HG02840 (cell line): ENCODE data around the gene RFTN1.
A peak's percentile ranks its signal among the peaks of the same experiment; 100 is the strongest.

Experiments
- ATAC-seq: cut with Tn5 transposase; IDR thresholded peaks from one replicate; pipeline ENCODE4 v1.9.1; 2021; ENCODE audit warnings: mild to moderate bottlenecking, moderate library complexity, moderate number of reproducible peaks; ENCODE audit not compliant: unreplicated experiment, low FRiP score

RFTN1 gene

GRCh38 chr3:16390581-16390980 lies 122.9 kb downstream of the RFTN1 start:
- no peak for ATAC-seq

DNA sequence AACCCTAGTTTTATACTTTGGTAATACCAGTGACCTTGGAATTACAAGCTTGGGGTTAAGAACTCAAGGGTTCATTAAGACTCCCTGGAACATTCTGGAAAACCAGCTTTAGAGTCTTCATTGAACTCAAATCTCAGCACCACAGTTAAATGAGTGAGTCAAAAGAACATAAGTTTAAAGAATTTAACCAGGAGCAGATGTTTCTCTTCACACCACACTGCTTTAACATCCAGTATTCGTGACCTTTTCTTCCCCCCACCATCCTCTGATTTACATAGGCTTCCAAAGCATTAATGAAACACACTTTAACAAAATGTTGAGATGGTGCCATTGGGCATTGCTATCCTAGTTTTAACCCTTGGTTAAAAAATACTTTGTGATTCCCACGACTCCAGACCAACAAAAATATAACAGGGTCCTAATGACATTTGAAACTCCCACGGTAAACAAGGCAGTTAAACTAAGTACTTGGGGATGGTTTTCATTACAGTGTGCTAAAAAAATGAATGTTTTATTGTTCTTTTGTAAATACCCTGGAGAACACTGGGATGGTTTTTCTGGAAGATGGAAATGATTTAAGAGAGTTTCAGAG lies 124.6 kb downstream of the RFTN1 start:
- no peak for ATAC-seq

- ATAC-seq = no peak
Measured at GRCh38 chr3:16386561-16386960, 126.9 kb downstream of the RFTN1 start.

DNA sequence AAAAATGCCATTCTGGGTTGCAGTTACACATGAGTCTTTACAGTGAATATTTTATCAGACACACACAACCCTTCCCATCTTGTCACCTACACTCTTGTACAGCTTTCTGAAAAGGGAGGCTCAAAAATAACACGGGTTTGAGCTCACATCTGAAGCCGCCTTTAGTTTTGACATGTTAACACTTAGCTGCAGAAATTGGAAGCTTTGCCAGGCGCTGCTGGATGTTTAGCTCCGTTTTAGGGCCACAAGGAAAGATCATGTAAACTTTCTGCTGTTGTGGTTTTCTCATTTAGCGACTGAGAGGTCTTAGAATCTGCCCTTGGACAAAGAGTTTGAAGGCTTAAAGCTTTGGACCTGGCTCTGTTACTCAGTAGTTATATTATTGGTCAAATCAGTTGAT lies 128.3 kb downstream of the RFTN1 start:
- ATAC-seq = no peak

GRCh38 chr3:16383864-16384263 lies 129.6 kb downstream of the RFTN1 start:
- no peak for ATAC-seq

- ATAC-seq = no peak
Measured at GRCh38 chr3:16382845-16383244, 130.7 kb downstream of the RFTN1 start.

GRCh38 chr3:16381426-16381825 lies 132.1 kb downstream of the RFTN1 start:
- ATAC-seq = no peak

DNA sequence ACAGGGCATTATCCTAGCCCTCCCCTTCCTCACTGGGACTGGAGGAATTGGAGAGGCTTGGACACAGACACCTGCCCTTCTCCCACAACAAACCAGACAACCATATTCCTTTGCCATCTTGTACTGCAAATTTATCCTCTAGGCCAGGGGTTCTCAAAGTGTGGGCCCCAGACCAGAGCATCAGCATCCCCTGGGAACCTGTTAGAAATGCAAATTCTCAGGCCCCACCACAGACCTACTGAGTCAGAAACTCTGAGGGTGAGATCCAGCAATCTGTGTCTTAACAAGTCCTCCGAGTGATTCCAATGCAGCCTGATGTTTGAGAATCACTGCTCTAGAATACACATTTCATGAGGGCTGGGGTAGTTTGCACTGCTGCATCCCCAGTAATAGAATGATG lies 133.1 kb downstream of the RFTN1 start:
- ATAC-seq = no peak

- no peak for ATAC-seq
Measured at GRCh38 chr3:16379838-16380237, 133.7 kb downstream of the RFTN1 start.

- ATAC-seq = peak; percentile 50
Measured at GRCh38 chr3:16378920-16379319, 134.6 kb downstream of the RFTN1 start.

DNA sequence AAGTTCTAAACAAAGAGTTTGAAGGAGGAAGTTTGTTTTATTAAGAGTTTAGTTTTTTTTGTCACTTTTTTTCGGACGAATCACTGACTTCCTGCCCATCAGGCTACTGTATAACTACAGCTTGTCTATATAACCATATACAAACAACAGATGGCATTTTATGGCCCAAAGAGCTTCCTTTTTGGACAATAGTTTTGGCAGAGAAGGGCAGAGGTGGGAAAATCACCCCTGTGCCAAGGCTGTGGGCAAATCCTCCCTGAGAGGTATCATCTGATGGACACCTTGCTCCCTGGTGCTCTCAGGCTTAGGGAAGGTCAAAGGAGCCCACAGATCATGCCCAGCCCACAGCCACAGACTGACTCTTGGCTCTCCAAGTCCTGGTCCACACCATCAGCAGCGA lies 135.1 kb downstream of the RFTN1 start:
- no peak for ATAC-seq

DNA sequence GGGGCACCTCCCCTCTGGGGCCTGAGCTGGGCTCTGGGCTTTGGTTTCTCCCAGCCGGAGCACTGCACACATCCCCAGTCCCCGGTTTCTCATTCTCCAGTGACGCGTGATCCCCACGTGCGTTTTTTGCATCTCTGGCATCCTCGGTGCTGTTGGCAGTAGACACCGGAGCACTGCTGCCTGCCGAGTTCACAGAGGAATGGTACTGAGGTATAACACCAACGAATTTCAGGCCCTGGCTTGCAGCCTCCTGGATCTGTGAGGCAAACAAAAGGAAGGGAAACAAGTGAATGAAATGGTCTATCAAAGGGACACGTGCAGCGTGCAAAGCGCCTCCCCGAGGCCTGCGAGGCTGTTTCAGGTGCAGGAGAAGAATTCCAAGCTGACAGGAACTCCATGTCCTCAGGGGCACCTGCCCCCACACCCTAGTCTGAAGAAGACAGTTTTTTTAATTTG lies 135.6 kb downstream of the RFTN1 start:
- no peak for ATAC-seq

DNA sequence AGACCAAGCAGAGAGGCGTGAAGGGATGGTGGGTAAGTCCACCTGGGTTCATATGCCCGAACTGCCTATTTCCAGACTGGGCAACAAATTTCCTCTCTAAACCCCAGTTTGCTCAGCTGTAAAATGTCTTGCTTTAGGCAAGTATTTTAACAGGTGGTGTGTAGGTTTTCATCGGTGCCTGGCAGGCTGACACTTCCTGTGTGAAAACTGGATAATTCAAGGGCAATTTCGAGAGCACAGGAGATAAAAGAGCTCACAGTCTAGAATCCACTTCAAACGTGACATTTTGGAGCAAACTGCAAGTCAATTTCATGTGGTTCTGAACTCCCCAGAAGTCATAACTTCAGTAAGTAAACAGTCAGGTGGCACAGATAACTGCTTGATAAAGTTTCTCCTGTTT lies 136.3 kb downstream of the RFTN1 start:
- no peak for ATAC-seq

GRCh38 chr3:16375891-16376290 lies 137.6 kb downstream of the RFTN1 start:
- no peak for ATAC-seq

- no peak for ATAC-seq
Measured at GRCh38 chr3:16374935-16375245, 138.6 kb downstream of the RFTN1 start.

DNA sequence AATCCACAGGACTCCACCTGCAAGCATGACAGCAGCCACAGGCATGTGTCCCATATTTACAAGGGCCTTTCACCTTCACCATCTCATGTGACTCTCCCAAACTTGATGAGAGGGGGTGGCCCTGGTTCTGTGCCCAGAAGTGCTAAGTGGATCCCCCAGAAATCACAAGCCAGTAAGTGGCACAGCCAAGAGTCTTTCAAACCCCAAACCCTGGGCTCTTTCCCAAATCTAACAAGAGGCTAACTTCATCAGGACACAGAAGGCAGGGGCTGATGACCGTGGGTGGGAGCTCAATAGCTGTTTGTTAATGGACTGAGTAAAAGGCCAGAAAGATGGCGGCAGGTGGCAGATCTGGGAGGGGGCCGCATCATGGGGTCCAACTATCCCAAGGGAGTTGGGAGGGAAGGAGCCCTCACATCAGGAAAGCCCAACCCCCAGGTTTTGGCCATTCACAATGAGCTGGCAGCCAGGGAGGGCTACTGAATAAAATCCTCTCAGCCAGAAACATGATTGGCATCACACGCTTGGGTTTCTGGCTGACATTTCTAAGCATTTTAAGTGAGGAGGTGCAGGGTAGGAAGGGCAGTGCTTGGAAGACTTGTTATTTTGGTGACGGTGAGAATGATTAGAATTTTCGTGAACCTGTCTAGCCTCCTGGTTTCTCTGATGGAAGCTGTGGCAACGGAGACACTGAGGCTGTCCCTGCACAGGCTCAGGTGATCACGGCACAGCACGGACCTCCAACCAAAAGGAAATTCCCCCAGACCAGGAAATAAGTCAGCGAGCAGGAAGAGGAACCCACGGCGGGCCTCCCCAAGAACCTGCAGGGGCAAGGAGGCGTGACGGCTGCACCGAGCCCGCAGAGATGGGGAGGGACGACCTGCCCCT lies 139.2 kb downstream of the RFTN1 start:
- ATAC-seq = no peak

GRCh38 chr3:16373341-16373946 lies 140.1 kb downstream of the RFTN1 start:
- ATAC-seq = no peak

- no peak for ATAC-seq
Measured at GRCh38 chr3:16372362-16373292, 140.9 kb downstream of the RFTN1 start.

DNA sequence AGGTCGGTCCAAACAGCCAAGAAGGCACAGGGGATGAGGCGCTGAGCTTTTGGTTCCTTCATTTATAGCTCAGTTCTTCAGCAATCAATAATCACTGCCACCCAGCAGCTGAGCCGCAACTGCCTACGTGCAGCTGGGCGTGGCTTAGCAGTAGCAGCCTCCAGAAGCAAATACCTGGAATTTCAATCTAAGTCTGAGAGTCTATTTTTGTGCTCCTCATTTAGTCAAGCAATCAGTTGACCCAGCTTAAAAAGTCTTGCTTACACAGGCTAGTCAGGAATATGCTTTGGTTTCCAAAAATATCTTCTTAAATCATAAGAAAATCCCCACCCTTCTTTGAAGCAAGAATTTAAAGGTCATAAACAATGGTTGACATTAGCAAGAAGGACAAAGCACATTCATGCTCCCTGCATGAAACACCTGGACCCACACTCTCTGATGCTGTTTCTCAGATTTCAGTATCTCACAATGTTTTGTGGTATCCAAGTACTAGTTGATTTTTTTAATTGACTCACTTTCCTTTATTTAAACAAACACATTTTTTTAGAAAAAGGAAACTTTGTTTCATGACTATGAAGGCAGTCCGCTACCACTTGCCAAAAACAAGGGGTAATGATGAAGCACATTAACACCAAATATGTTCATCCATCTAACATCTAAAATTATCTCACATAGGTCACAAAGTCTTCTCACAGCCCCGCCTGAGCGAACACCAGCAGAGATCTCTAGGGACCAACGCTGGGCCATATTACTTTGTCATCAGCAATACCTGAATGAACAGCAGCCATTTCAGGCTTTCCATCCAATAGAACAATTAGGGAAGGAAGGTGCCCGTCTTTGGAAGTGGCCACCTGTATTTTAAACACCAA lies 142.4 kb downstream of the RFTN1 start:
- no peak for ATAC-seq

DNA sequence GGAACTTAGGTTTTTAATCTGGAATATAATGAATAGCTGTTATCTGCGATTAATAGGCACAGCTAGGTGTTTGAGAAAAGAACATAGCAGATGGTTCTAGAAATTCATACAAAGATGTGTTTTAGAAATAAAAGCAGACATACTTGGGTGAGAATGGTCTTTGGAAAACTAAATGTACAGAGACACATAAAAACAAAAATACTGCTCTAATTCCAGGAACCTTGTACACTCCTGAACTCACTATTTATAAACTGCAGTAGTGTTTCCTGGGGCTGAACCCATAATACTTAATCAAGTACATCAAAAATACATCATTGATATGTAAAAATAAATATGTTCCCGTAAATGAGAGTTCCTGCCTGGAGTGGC lies 143.0 kb downstream of the RFTN1 start:
- no peak for ATAC-seq
